OCI-LY3 (cell line): ENCODE measurements around the gene ATG7.

Source experiments
- EZH2phosphoT487 ChIP-seq: fragments of 200-600 bp; shearing (Covaris generic); IDR thresholded peaks from 2 replicates; pipeline ENCODE4 v1.6.1; 2018; ENCODE audit warnings: antibody characterized with exemption, mixed run types, low read depth
- TF ChIP-seq, protein P1 (sequence below): fragments of 200-600, 300-600 bp; sonication (generic); IDR thresholded peaks from 2 replicates; pipeline ENCODE4 v1.5.1; 2014; ENCODE audit warnings: antibody characterized with exemption, low read length, low read depth

DNA sequence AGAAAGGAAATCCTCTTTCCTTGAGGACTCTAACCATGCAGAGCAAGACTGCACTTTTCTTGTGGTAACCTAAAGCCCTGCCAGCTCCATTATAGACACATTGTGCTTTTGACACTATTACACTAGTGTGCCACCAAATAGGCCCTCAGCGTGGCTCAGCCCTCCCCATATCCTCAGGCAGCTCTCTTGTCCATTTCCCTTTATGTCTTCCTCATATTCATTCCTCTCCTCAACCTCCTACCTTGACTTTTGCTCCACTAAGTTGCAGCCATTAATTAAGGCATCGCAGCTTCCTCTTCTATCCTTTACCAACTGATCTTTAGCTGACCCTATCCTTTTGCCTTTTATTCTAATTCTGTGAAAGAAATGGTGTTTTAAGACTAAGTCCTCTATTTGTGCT lies 3.7 kb downstream of the ATG7 start:
- TF ChIP-seq, protein P1, sequence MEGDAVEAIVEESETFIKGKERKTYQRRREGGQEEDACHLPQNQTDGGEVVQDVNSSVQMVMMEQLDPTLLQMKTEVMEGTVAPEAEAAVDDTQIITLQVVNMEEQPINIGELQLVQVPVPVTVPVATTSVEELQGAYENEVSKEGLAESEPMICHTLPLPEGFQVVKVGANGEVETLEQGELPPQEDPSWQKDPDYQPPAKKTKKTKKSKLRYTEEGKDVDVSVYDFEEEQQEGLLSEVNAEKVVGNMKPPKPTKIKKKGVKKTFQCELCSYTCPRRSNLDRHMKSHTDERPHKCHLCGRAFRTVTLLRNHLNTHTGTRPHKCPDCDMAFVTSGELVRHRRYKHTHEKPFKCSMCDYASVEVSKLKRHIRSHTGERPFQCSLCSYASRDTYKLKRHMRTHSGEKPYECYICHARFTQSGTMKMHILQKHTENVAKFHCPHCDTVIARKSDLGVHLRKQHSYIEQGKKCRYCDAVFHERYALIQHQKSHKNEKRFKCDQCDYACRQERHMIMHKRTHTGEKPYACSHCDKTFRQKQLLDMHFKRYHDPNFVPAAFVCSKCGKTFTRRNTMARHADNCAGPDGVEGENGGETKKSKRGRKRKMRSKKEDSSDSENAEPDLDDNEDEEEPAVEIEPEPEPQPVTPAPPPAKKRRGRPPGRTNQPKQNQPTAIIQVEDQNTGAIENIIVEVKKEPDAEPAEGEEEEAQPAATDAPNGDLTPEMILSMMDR = no peak
- no peak for TF ChIP-seq EZH2phosphoT487
